Glutamatergic neuron (in vitro differentiated cells): ENCODE measurements around the gene POLR3GL. TPM values are rescaled to one million over a fixed set of nuclear protein-coding genes. Genes with fewer than 3 reads are reported as not detected.

ENCODE experiments used
- DNase-seq: peaks from one replicate; pipeline ENCODE4 v3.0.0; 2022
- H3K27ac Mint-ChIP-seq: one replicate; pipeline ENCODE4 v1.8.0; 2020; ENCODE audit warnings: mild to moderate bottlenecking, mixed read lengths, inconsistent platforms; ENCODE audit not compliant: unreplicated experiment
- H3K27me3 Mint-ChIP-seq: one replicate; pipeline ENCODE4 v1.8.0; 2020; ENCODE audit warnings: mild to moderate bottlenecking, moderate library complexity, mixed read lengths, inconsistent platforms; ENCODE audit not compliant: unreplicated experiment
- H3K36me3 Mint-ChIP-seq: one replicate; pipeline ENCODE4 v1.8.0; 2020; ENCODE audit warnings: mild to moderate bottlenecking, mixed read lengths, inconsistent platforms; ENCODE audit not compliant: unreplicated experiment
- H3K4me1 Mint-ChIP-seq: one replicate; pipeline ENCODE4 v1.8.0; 2020; ENCODE audit warnings: mild to moderate bottlenecking, low read depth, mixed read lengths, inconsistent platforms; ENCODE audit not compliant: unreplicated experiment
- H3K4me3 Mint-ChIP-seq: one replicate; pipeline ENCODE4 v1.8.0; 2020; ENCODE audit warnings: mild to moderate bottlenecking, mixed read lengths, inconsistent platforms; ENCODE audit not compliant: unreplicated experiment
- H3K9me3 Mint-ChIP-seq: one replicate; pipeline ENCODE4 v1.8.0; 2020; ENCODE audit warnings: mild to moderate bottlenecking, moderate library complexity, mixed read lengths, inconsistent platforms; ENCODE audit not compliant: unreplicated experiment
- CTCF ChIP-seq: fragments of 200-600 bp; sonication (generic); IDR thresholded peaks from one replicate; pipeline ENCODE4 v1.5.0; 2021; ENCODE audit not compliant: partially characterized antibody, unreplicated experiment
- total RNA-seq: library from RNA; stranded (reverse); fragmentation: NEBNext Ultra II Directional; extraction: Animal tissue kit (Norgen Biotek cat#: 25700); gene quantifications from one replicate; pipeline ENCODE4 v1.2.1, GENCODE V29; 2021; ENCODE audit not compliant: unreplicated experiment

Gene POLR3GL
- total RNA-seq, 1 donor from 2014 or later = 13.2 TPM

- no peaks in the 10 kb centered on the region for H3K36me3 Mint-ChIP-seq
- peak overlapping the region; percentile 39 for H3K27ac Mint-ChIP-seq
- no peak for TF ChIP-seq CTCF
- no peak for DNase-seq
- H3K27me3 Mint-ChIP-seq = peaks cover 19% of the 10 kb centered on the region
- H3K4me3 Mint-ChIP-seq = peak overlapping the region; percentile 97
- peaks cover 24% of the 10 kb centered on the region for H3K4me1 Mint-ChIP-seq
- H3K9me3 Mint-ChIP-seq = peaks cover 17% of the 10 kb centered on the region
Measured at GRCh38 chr1:145959333-145959732, 5.2 kb upstream of the POLR3GL start.

GRCh38 chr1:145959957-145960467 lies 4.5 kb upstream of the POLR3GL start:
- TF ChIP-seq CTCF = no peak
- H3K4me1 Mint-ChIP-seq = peaks cover 25% of the 10 kb centered on the region
- peaks cover 19% of the 10 kb centered on the region for H3K9me3 Mint-ChIP-seq
- peak overlapping the region; percentile 39 for H3K27ac Mint-ChIP-seq
- DNase-seq = no peak
- peak overlapping the region; percentile 97 for H3K4me3 Mint-ChIP-seq
- H3K27me3 Mint-ChIP-seq = peaks cover 19% of the 10 kb centered on the region
- H3K36me3 Mint-ChIP-seq = no peaks in the 10 kb centered on the region

GRCh38 chr1:145960468-145961108 lies 3.9 kb upstream of the POLR3GL start:
- Mint-ChIP-seq H3K27ac (peak overlapping the region; percentile 90), H3K36me3 (no peaks in the 10 kb centered on the region), H3K4me1 (peaks cover 27% of the 10 kb centered on the region), H3K27me3 (peaks cover 16% of the 10 kb centered on the region), H3K4me3 (peak overlapping the region; percentile 97), H3K9me3 (peaks cover 19% of the 10 kb centered on the region)
- peak; percentile 94 for DNase-seq
- no peak for TF ChIP-seq CTCF

GRCh38 chr1:145961109-145961424 lies 3.4 kb upstream of the POLR3GL start:
- peak overlapping the region; percentile 90 for H3K27ac Mint-ChIP-seq

More at GRCh38 chr1:145961109-145961424, 3.4 kb upstream of the POLR3GL start:
- H3K4me3 Mint-ChIP-seq = peak overlapping the region; percentile 97
- H3K9me3 Mint-ChIP-seq = peaks cover 19% of the 10 kb centered on the region
- peaks cover 27% of the 10 kb centered on the region for H3K4me1 Mint-ChIP-seq
- H3K36me3 Mint-ChIP-seq = no peaks in the 10 kb centered on the region
- peaks cover 16% of the 10 kb centered on the region for H3K27me3 Mint-ChIP-seq
- DNase-seq = peak; percentile 28
- TF ChIP-seq CTCF = no peak
